ENCODE data around the gene ORM1. TPM values are rescaled to one million over a fixed set of nuclear protein-coding genes. Genes with fewer than 3 reads are reported as not detected.

Gene ORM1
- total and polyA plus RNA-seq, 2 of the 8 experiments (the other 6 are each of a cell fraction or from before 2014, with no cell fraction given) = 0.32 TPM; not detected in 1

DNA sequence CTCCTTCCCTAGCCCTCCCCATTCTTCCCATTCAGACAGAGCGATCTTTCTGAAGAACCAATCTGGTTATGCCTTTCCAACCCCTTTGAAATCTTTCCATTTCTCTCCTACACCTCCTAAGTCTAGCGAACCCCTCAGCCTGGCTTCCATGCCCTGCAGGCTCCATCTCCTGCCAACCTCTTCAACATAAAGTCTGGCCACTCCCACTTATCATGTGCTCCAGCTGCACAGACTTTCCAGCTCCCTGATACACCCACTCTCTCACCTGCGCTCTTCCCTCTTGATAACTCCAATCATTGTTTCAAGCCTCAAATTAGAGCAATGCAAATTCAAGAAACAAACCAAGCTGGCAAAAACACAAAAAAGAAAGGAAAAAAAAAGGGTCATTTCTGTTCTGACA lies 3.8 kb upstream of the ORM1 start:
- no peaks in the 10 kb centered on the region for H3K79me2 ChIP-seq (ENCODE audit: control insufficient read depth in 1 of 2, insufficient read depth in 2 of 2, low read length in 2 of 2)
- H3K4me1 ChIP-seq (replicated peaks in 1 of 4; ENCODE audit: control insufficient read depth in 3 of 4, insufficient read depth in 4 of 4, low read length in 3 of 4) = no peaks in the 10 kb centered on the region
- DNase-seq (ENCODE audit: low read depth in 1 of 2, low spot score in 2 of 2) (no peak), FAIRE-seq (no peak)
- no peaks in the 10 kb centered on the region for H3K79me1 ChIP-seq (ENCODE audit: low read depth, low read length)
- no peak overlapping the region for H3K27ac ChIP-seq (ENCODE audit: low read depth, low read length)
- H3K4me2 ChIP-seq (ENCODE audit: insufficient read depth in 1 of 2, low read depth in 2 of 2, low read length in 2 of 2) = no peak overlapping the region
- H2BK12ac ChIP-seq (ENCODE audit: low read depth, low read length) = no peak overlapping the region
- no peak overlapping the region for H3K18ac ChIP-seq (ENCODE audit: extremely low read depth, low read length)
- no peak overlapping the region for H3K14ac ChIP-seq (ENCODE audit: insufficient read length)
- H2BK15ac ChIP-seq (ENCODE audit: low read length) = no peak overlapping the region
- no peak overlapping the region for H3K23ac ChIP-seq (ENCODE audit: insufficient read length)
- H3K9me3 ChIP-seq (ENCODE audit: insufficient read depth in 2 of 2, low read depth in 1 of 2, low read length in 1 of 2) = no peaks in the 10 kb centered on the region
- H4K20me1 ChIP-seq (replicated peaks in 1 of 2; ENCODE audit: control insufficient read depth in 1 of 2, insufficient read depth in 2 of 2, low read length in 2 of 2) = no peaks in the 10 kb centered on the region
- no peak overlapping the region for H4K91ac ChIP-seq (replicated peaks; ENCODE audit: insufficient read length, low read length)
- POLR2A ChIA-PET (ENCODE audit: partially characterized antibody) = interaction anchor here (0.7 kb wide), 1 partner anchor 9 kb away, joined by 3 read pairs; no protein-coding TSS in a partner anchor
- no peak overlapping the region for H3K4me3 ChIP-seq (ENCODE audit: extremely low read depth in 1 of 4, insufficient read depth in 2 of 4, low read depth in 3 of 4, low read length in 4 of 4)
- H4K8ac ChIP-seq (ENCODE audit: extremely low read depth, insufficient read depth, low read length) = no peak overlapping the region
- TF ChIP-seq KDM5A (IDR thresholded peaks at IDR 0.05; ENCODE audit: low read length) (no peak), SIX5 (IDR thresholded peaks at IDR 0.05; ENCODE audit: low read depth, low read length) (no peak), JUN (IDR thresholded peaks at IDR 0.05; ENCODE audit: low read depth, low read length) (no peak), SIRT6 (IDR thresholded peaks at IDR 0.05; ENCODE audit: low read length) (no peak), BRCA1 (IDR thresholded peaks at IDR 0.05; ENCODE audit: low read depth, low read length) (no peak), MAFK (IDR thresholded peaks at IDR 0.05; ENCODE audit: low read depth, low read length) (no peak), EGR1 (IDR thresholded peaks at IDR 0.05; ENCODE audit: borderline replicate concordance, low read depth, low read length) (no peak), BCL11A (IDR thresholded peaks at IDR 0.05; ENCODE audit: low read depth in 2 of 2, low read length in 2 of 2) (no peak), SP1 (IDR thresholded peaks at IDR 0.05; ENCODE audit: low read depth, low read length) (no peak), POLR2A (IDR thresholded peaks at IDR 0.05; ENCODE audit: control extremely low read depth in 1 of 2, low read depth in 2 of 2, low read length in 2 of 2) (no peak), RNF2 (IDR thresholded peaks at IDR 0.05; ENCODE audit: borderline replicate concordance, low read depth, low read length, missing control alignments, poor library complexity, severe bottlenecking) (no peak), RBBP5 (IDR thresholded peaks at IDR 0.05; ENCODE audit: borderline replicate concordance, low read depth, low read length) (no peak), CTBP2 (IDR thresholded peaks at IDR 0.05; ENCODE audit: borderline replicate concordance, insufficient read depth, insufficient read length, low read length) (no peak), KDM1A (IDR thresholded peaks at IDR 0.05; ENCODE audit: borderline replicate concordance, low read length) (no peak)
- TF ChIP-seq, protein P1, sequence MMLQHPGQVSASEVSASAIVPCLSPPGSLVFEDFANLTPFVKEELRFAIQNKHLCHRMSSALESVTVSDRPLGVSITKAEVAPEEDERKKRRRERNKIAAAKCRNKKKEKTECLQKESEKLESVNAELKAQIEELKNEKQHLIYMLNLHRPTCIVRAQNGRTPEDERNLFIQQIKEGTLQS (IDR thresholded peaks at IDR 0.05; ENCODE audit: insufficient read depth, low read depth, low read length) = no peak
- no peak overlapping the region for H2AFZ ChIP-seq (ENCODE audit: low read length)
- CTCF ChIA-PET (ENCODE audit: partially characterized antibody) = interaction anchor here (0.7 to 1.1 kb wide), 5 partner anchors 12 to 237 kb away, joined by 3 to 6 read pairs (median 3); no protein-coding TSS in a partner anchor
- H3K23me2 ChIP-seq (ENCODE audit: low read depth, low read length) = peaks cover 1% of the 10 kb centered on the region; the same call in 1 of the 2 replicates
- no peak overlapping the region for H2AK5ac ChIP-seq (ENCODE audit: low read depth, low read length)
- H2BK120ac ChIP-seq (replicated peaks; ENCODE audit: low read depth, low read length) = no peak overlapping the region
- H3K27me3 ChIP-seq (replicated peaks in 1 of 4; ENCODE audit: control insufficient read depth in 3 of 4, extremely low read depth in 1 of 4, insufficient read depth in 3 of 4, low read length in 3 of 4) = no peaks in the 10 kb centered on the region
- H3K56ac ChIP-seq (replicated peaks; ENCODE audit: insufficient read length, low read depth, low read length) = peak overlapping the region; percentile 97
- no peak overlapping the region for H3K9ac ChIP-seq (replicated peaks in 1 of 4; ENCODE audit: extremely low read depth in 1 of 4, low read depth in 3 of 4, low read length in 3 of 4)
- H3K36me3 ChIP-seq (ENCODE audit: control insufficient read depth in 2 of 4, insufficient read depth in 4 of 4, low read length in 3 of 4) = no peaks in the 10 kb centered on the region
- no peak overlapping the region for H4K5ac ChIP-seq (ENCODE audit: insufficient read length, low read depth, low read length)
- 83% methylated on average over 3 of the region's 3 CpGs; no CpG with 5 or more reads in 1 of the 2 experiments for WGBS, 2 experiments (ENCODE audit: extremely low coverage in 1 of 2, insufficient coverage in 1 of 2, insufficient read length in 1 of 2, insufficient replicate concordance in 2 of 2, low coverage in 1 of 2, low lambda C conversion rate in 2 of 2, missing lambda C conversion rate in 1 of 2)
- H3K4ac ChIP-seq (replicated peaks; ENCODE audit: insufficient read length, low read depth, low read length) = no peak overlapping the region
- no peak overlapping the region for H2BK20ac ChIP-seq (ENCODE audit: low read length)
- no peak overlapping the region for H2BK5ac ChIP-seq (ENCODE audit: low read depth, low read length)

Data from H1 (cell line).